Measurements from ENCODE around the gene TP63. TPM values are rescaled to one million over a fixed set of nuclear protein-coding genes. Genes with fewer than 3 reads are reported as not detected.

The TP63 gene
- total RNA-seq, 1 experiment from 2014 or later, result 4.9 TPM

- no TSS peak for BruUV-seq (replicated peaks)
- no peak for DNase-seq (ENCODE audit: low spot score)
- ChIA-PET POLR2A (ENCODE audit: low non-redundant PET) (no interaction called here), CTCF (no interaction called here)
- Histone ChIP-seq H3K4me1 (ENCODE audit: insufficient read depth, low read length, poor library complexity, severe bottlenecking) (no peaks in the 10 kb centered on the region), H3K27ac (ENCODE audit: low read depth, low read length, poor library complexity, severe bottlenecking) (no peak overlapping the region), H3K27me3 (replicated peaks; ENCODE audit: insufficient read depth, low read depth, low read length, poor library complexity) (no peaks in the 10 kb centered on the region), H3K36me3 (ENCODE audit: insufficient read depth, low read length, poor library complexity, severe bottlenecking) (no peaks in the 10 kb centered on the region), H3K9me3 (ENCODE audit: low read depth, low read length, poor library complexity, severe bottlenecking) (no peaks in the 10 kb centered on the region), H3K4me3 (ENCODE audit: low read depth, low read length, poor library complexity, severe bottlenecking) (no peak overlapping the region)
- TF ChIP-seq EZH2 (IDR thresholded peaks at IDR 0.05; ENCODE audit: borderline replicate concordance, low read depth, low read length, poor library complexity, severe bottlenecking), result no peak
- TF ChIP-seq, protein P1, sequence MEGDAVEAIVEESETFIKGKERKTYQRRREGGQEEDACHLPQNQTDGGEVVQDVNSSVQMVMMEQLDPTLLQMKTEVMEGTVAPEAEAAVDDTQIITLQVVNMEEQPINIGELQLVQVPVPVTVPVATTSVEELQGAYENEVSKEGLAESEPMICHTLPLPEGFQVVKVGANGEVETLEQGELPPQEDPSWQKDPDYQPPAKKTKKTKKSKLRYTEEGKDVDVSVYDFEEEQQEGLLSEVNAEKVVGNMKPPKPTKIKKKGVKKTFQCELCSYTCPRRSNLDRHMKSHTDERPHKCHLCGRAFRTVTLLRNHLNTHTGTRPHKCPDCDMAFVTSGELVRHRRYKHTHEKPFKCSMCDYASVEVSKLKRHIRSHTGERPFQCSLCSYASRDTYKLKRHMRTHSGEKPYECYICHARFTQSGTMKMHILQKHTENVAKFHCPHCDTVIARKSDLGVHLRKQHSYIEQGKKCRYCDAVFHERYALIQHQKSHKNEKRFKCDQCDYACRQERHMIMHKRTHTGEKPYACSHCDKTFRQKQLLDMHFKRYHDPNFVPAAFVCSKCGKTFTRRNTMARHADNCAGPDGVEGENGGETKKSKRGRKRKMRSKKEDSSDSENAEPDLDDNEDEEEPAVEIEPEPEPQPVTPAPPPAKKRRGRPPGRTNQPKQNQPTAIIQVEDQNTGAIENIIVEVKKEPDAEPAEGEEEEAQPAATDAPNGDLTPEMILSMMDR (conservative IDR thresholded peaks at IDR 0.05; ENCODE audit: low read depth, low read length), result no peak
- intact Hi-C loops (cut with micrococcal nuclease; ENCODE audit: unreplicated experiment), result no loop called here
Measured at GRCh38 chr3:189622629-189623028, 8.6 kb upstream of the TP63 start.

GRCh38 chr3:189624130-189624529 is 7.1 kb upstream of the TP63 start:
- no peaks in the 10 kb centered on the region for H3K36me3 ChIP-seq (ENCODE audit: insufficient read depth, low read length, poor library complexity, severe bottlenecking)
- DNase-seq (ENCODE audit: low spot score), result no peak
- intact Hi-C loops (cut with micrococcal nuclease; ENCODE audit: unreplicated experiment), result no loop called here
- no peaks in the 10 kb centered on the region for H3K4me1 ChIP-seq (ENCODE audit: insufficient read depth, low read length, poor library complexity, severe bottlenecking)
- no peaks in the 10 kb centered on the region for H3K9me3 ChIP-seq (ENCODE audit: low read depth, low read length, poor library complexity, severe bottlenecking)
- no peak overlapping the region for H3K4me3 ChIP-seq (ENCODE audit: low read depth, low read length, poor library complexity, severe bottlenecking)
- BruUV-seq (replicated peaks), result no TSS peak
- CTCF ChIA-PET, result no interaction called here
- POLR2A ChIA-PET (ENCODE audit: low non-redundant PET), result no interaction called here
- no peak overlapping the region for H3K27ac ChIP-seq (ENCODE audit: low read depth, low read length, poor library complexity, severe bottlenecking)
- TF ChIP-seq, protein P1 (conservative IDR thresholded peaks at IDR 0.05; ENCODE audit: low read depth, low read length), result no peak
- TF ChIP-seq EZH2 (IDR thresholded peaks at IDR 0.05; ENCODE audit: borderline replicate concordance, low read depth, low read length, poor library complexity, severe bottlenecking), result no peak
- H3K27me3 ChIP-seq (replicated peaks; ENCODE audit: insufficient read depth, low read depth, low read length, poor library complexity), result no peaks in the 10 kb centered on the region

- POLR2A ChIA-PET (ENCODE audit: low non-redundant PET), result no interaction called here
- CTCF ChIA-PET, result no interaction called here
- no peaks in the 10 kb centered on the region for H3K36me3 ChIP-seq (ENCODE audit: insufficient read depth, low read length, poor library complexity, severe bottlenecking)
- no peak for DNase-seq (ENCODE audit: low spot score)
- no peak overlapping the region for H3K4me3 ChIP-seq (ENCODE audit: low read depth, low read length, poor library complexity, severe bottlenecking)
- H3K27me3 ChIP-seq (replicated peaks; ENCODE audit: insufficient read depth, low read depth, low read length, poor library complexity), result no peaks in the 10 kb centered on the region
- no TSS peak for BruUV-seq (replicated peaks)
- H3K9me3 ChIP-seq (ENCODE audit: low read depth, low read length, poor library complexity, severe bottlenecking), result no peaks in the 10 kb centered on the region
- intact Hi-C loops (cut with micrococcal nuclease; ENCODE audit: unreplicated experiment), result no loop called here
- no peaks in the 10 kb centered on the region for H3K4me1 ChIP-seq (ENCODE audit: insufficient read depth, low read length, poor library complexity, severe bottlenecking)
- no peak for TF ChIP-seq EZH2 (IDR thresholded peaks at IDR 0.05; ENCODE audit: borderline replicate concordance, low read depth, low read length, poor library complexity, severe bottlenecking)
- TF ChIP-seq, protein P1 (conservative IDR thresholded peaks at IDR 0.05; ENCODE audit: low read depth, low read length), result no peak
- H3K27ac ChIP-seq (ENCODE audit: low read depth, low read length, poor library complexity, severe bottlenecking), result no peak overlapping the region
Measured at GRCh38 chr3:189625071-189625470, 6.1 kb upstream of the TP63 start.
